Fibroblast of gingiva (primary cell): ENCODE data around the gene TACC3.
"Not testable (repeated sequence)": the region's sequence is repeated elsewhere in the genome, so short reads cannot be mapped to it uniquely, and the experiment has no call there.

Experiments
- DNase-seq: peaks from one replicate; pipeline ENCODE4 v3.0.0-alpha.2; 2011; ENCODE audit warnings: low read depth

Gene TACC3

GRCh38 chr4:1721003-1721665, at the start of gene TACC3, which contains the start of gene TMEM129:
Gene TACC3, plus strand, starts transcription at chr4:1721521. Its CDS starts 1,901 bp downstream, at chr4:1723422.
Gene TMEM129, minus strand, starts transcription at chr4:1721323. Its CDS starts 486 bp downstream, at chr4:1720837.
- DNase-seq: peak; percentile 93

GRCh38 chr4:1673671-1674070, 47.6 kb upstream of the TACC3 start:
- DNase-seq: no peak

DNA sequence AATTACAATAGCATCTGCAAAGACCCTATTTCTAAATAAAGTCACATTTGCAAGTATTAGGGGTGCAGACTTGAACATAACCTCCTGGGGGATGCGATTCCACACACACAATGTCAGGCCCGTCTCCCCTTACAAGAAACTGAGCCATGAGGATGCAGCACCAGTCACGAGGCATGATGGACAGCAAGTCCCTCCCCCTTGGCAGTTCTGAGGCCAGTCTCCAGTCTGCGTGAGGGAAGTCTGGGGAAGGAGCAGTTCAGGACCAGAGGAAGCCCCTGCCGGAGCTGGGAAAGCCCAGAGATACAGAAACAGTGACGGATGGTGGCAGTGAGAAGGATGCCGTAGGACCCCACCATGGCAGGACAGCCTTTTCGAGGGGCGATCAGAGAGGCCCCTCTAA, 46.6 kb upstream of the TACC3 start:
- no peak for DNase-seq

DNA sequence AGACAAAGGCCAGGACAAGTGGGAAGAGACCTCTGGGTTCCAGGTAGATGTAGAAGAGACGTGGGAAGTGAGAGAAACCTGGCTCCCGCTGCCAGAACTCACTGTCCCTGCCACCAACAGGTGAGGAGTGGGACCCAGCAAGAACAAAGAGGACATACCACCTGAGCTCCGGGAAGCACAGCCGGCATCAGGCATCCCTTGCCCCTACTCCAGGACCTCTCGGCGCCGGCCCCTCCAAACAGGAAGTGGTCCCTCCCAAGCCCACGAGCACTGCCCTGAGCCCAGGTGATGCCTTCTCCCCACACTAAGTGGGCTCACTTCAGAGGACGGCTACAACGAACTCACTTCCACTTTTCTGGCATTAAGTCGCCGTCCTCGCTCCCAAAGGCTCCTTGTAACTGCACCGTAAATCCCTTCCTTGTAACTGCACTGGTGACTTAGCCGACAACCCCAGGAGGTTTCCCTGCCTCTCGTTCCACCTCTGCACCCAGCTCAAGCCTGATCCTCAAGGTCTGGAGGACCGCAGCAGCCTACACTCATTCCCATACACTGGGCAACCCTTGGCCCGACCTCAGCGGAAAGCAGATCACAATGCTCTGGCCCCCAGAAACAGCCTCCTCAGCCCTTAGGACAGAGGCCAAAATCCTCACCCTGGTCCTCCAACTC, 46.1 kb upstream of the TACC3 start:
- DNase-seq: no peak

DNA sequence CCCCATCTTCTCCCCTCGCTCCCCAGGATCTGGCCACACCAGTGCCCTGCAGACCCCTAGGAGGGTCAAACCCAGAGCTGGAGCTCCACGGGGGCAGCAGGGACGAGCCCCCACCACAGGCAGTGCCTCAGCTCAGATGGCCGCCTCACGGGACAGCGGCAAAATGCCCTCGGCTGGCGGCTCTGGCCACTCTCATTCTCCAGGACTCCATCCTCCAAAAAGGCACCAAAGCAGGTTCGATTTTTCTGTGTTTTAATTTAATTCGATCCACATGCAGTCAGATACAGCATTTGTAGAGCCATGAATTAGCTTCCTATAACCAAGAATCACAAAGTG, 45.6 kb upstream of the TACC3 start:
- no peak for DNase-seq

DNA sequence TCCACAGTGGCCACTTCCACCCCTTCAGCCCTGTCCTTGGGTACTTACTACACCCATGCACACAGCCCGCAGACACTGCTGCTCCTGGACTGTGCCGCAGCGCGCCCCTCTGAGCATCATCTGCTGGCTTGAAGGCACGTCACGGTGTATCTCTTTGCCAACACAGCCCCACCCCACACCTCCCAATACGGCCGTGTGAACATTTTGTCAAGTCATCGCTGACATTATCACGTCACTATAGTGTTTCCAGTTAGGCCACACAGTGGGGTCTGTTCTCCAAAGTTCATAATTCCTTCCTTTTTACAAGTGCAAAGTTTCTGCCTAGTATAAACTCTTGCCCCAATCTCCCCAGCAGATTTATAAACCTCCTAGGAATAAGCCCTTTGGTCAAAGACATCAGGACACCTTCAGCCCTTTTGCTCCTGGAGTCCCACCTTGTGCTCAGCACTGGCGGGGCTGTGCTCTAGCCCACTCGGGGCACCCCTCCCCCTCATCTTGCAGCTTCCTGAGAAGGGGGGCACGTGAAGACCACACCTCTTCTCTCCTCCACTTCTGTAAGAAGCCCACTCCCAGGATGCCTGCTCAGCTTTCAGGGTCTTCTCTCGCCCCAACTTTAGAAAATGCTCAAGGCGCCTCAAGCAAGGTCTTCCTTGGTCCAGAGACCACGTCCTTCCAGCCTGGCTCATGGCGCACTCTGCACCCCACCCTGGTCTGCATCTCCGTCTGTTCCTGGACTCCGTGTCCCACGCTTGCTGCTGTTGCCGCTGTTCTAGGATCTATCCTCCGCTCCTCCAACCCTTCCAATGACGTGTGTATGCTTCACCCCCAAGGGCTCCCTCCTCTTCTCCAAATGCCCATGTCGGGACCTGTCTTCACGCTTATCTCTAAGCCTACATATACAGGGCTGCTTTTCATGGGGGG, 44.5 kb upstream of the TACC3 start:
- DNase-seq: no peak

DNA sequence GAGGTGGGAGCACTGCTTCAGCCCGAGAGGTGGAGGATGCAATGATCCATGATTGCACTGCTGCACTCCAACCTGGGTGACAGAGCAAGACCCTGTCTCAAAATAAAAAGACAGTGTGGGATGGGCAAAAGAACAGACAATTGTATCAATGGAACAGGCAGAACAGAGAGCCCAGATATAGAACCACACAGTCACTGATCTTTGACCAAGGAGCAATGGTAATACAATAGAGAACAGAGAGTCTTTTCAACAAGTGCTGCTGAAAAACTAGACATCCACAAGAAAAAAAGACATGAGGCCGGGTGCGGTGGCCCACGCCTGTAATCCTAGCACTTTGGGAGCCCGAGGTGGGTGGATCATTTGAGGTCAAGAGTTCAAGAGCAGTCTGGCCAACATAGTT, 43.1 kb upstream of the TACC3 start:
- no peak for DNase-seq

DNA sequence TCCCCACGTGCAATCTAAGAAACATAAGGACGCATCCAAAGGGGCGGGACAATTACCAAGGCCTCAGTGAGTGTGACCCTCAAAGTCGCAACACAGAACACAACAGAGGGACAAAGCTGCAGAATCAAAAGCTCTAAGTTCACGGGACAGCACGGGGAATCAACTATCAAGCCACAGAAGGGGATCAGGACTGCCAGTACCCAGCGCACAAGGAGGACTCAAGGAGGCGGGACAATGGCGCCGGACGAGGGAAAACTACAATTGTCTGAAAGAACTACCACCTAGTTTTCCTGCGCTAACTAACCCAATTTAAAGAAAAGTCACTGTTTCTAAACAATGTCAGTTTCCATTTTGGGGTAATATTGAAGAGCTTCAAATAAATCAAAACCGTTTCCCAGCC, 38.5 kb upstream of the TACC3 start:
- no peak for DNase-seq

DNA sequence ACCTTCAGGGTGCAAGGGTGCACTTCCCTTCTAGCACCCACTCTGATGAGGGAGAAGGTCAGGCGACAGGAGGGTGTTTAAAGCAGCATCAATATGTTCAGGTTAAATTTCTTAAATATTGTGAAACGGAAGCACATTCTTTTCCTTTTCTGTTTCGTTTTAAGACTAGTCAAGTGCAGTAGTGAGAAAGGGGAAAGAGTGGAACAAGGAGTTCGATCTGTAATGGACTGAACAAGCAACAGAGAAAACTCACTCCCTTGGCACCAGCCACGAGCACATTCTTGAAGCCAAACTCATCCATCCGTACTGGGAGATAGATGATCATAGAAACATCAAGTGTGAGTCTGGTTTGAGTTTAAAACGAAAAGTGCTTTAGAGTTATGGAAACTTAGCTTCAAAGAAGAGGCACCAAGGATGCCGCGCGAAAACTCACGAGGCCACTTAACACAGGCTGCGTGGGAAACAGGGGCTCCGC, 38.0 kb upstream of the TACC3 start:
- peak; percentile 86 for DNase-seq

DNA sequence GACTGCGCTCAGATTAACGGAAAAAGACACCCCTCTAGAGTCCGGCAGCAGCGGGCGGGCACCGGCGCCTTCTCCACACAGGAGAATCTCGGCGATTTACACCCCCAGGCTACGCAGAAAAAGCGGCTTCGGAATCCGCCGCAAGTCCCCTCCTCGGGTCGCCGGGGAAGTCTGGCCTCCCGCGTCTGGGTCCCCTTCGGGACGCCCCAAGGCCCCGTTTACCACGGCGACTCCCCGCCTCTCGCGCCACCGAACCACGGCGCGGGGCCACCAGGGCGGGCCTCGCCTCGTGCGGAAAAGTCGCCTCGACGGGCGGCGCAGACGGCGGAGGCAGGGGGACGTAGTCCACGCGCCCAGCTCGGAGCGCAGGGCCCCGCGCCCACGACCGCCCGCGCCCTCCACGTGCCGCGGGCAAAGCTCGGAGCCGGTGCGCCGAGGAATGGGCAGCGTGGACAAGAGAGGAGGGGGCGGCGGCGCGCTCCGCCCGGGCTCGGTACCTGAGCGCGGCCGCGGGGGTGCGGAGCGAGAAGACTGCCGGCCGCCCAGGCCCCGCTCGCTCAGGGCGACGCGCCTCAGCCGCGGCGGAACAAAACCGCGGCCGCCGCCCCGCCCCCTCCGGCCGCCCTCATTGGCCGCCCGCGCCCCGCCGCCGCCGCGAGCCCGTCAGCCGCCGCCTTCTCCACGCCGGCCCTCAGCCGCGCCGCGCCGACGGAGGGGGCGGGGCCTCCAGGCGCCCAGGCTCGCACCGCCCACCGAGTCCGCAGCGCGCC, 37.4 kb upstream of the TACC3 start, which contains the start of gene FAM53A:
TSS of gene FAM53A (minus strand) at position 578 of the 770 bp plus-strand sequence. CDS start 15,572 bp downstream, outside the sequence.
- DNase-seq: peak; percentile 82

- DNase-seq: no peak
Observed at GRCh38 chr4:1684506-1685234, 36.7 kb upstream of the TACC3 start.

- no peak for DNase-seq
Observed at GRCh38 chr4:1685235-1686150, 35.8 kb upstream of the TACC3 start.

DNA sequence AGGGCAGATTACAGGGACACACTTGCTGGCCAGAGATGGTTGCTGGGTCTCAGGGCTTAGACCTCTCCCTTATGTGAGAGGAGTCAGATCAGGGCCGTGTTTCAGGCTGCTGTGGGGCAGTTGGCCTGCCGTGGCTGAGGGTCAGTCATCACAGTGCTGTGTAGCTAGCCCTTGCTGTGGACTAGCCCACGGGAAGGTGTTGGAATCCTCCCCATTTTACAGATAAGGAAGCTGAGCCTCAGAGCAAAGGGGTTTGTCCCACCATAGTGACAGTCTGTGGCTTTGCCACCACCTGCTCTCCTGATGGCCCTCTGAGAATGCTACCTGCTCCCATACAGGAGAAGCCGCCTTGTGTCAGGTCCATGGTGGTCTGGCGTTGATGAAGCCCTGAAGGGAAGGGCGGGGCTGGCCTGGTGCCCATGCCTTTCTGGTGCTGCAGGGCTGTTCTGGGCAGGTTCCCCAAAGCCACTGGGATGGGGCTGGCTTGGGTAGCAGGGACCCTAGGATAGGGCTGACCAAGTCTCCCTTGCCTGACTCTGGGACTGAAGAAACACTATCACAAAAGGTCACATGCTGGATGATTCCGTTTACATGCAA, 34.8 kb upstream of the TACC3 start:
- no peak for DNase-seq

DNA sequence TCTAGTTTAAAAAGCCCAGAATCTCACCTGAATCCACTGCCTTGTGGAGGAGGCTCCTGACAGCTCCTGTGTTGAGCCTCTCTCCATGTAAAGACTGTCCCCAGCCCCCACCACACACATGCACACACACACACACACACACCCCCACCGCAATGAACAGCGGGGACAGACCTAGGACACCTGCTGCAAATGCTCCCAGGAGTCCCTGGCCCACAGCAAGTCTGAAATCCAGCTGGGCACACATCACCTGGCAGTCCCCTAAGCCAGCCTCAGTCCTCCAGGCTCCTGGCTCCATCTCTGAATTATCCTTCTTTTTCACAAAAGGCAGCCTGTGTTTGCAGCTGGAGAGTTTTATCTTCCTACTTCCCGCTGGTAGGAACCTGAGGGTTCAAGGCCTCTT, 30.6 kb upstream of the TACC3 start:
- no peak for DNase-seq

DNA sequence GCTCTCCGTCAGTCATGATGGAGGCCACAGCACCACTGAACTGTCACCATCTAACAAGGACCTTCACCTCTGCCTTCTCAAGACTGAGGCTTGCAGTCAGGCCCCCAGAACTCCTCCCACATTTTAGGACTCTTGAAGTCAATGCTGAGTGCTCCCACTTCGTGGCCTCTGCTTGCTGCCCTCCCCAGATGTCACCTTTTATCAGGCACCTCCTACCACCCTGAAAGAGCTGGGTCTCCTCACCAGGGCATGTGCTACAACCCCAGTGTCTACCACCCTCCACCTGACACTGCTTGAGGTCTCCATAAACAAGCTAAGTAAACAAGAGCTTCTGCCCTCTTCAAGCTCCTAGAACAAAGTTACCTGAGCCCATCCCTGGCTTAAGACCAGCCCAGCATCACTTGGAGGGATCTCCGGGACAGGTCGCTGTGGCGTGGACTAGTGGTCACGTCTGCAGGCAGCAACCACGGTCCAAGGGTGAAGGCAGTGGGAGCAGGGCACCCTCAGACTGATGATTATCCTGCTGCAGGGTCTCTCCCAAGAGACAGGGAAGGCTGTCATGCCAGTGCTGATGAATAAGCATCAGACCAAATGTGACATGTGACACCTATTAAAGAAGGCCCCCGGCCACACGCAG, 29.5 kb upstream of the TACC3 start:
- DNase-seq: no peak

DNA sequence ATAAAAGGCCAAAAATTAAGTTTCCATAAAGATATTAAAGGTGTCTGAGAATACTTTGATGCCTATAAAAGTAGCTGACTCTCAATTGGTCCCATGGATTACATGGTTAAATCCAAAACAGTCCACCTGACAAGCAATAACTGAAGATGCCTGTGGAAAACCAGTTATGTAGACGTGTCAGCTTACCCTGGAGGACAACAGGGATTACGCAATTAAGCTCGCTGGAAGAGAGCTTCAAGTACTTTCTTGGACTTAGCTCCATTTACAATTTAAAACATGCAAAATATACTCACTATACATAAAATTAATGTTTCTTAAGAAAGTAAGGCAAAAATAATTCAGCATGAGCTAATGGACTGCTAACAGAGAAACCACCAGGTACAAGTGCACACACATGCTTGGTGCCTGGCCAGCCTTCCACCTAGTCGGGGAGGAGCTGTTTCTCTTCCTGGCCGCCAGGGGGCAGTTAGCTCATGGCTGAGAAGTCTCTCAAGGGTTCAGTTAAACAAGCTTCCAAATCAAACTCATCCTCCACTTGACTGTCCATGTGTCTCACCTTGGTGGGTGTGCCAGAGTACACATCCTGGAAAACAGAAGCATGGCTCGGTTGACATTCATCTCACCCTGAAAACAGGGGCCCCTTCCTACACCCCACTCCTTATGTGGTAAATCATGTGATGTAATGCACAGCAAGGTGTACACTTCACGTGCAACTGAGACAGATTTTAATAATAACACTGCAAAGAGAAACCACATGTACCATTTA, 28.0 kb upstream of the TACC3 start:
- peak; percentile 67 for DNase-seq

DNA sequence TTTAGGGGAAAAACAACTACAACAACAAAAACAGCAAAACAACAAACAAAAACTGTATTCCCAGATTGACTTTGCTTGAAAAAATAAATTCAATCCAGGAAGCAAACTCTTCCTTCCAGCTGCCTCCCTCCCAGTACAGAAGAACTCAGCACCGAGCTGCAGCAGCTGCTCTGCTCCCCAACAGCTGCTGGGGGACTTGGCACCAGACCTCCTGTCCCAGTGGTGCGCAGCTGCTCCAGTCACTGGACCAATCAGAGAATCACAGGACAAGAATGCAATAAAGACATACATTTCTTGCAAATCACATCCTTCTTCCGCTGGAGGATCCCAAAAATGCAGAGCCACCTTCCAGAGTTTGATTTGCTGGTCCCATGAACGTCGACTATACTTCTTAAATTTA, 25.4 kb upstream of the TACC3 start:
- DNase-seq: no peak

GRCh38 chr4:1701671-1702070, 19.6 kb upstream of the TACC3 start:
- not testable (repeated sequence) for DNase-seq
